ENCODE results near the gene METRNL.

The METRNL gene

DNA sequence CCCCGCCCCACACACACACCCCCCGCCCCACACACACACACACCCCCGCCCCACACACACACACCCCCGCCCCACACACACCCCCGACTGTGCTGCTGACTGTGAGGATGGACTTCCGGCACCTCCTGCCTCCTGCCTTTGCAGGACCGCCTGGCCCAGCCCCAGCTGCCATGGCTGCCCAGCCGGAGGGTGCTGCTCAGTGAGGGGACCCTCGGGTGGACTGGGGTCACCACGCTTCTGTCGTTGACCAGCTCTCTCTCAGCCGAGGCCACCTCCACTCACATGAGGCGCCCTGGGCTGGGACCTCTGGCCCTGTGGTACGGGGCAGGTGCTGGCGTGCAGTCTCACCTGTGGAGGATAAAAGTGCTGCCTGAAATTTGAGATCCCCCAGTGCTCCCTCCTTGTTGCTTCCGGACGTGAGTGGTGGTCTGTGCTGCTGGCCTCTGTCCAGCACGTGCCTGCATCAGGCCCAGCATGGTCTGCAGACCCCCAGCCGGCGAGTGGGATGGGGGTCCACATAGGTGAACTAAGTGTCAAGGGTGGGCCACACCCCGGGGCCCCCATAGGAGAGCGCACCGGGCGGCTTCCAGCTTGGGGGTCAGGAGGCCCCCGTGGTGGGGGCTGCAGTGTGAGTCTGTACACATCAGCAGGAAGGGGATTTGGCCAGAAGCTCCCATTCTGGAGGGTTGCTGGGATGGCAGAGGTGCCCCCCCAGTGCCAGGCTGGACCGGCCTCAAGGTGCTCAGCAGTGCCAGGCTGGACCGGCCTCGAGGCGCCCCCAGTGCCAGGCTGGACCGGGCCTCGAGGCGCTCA lies 11.2 kb downstream of the METRNL start:
- DNase-seq, result no peak

GRCh38 chr17:83091257-83092141 lies 12.1 kb downstream of the METRNL start:
- DNase-seq, result peak in 1 of 56 donors; percentile 19

- no peak for DNase-seq
Observed at GRCh38 chr17:83092186-83092585, 12.8 kb downstream of the METRNL start.

DNA sequence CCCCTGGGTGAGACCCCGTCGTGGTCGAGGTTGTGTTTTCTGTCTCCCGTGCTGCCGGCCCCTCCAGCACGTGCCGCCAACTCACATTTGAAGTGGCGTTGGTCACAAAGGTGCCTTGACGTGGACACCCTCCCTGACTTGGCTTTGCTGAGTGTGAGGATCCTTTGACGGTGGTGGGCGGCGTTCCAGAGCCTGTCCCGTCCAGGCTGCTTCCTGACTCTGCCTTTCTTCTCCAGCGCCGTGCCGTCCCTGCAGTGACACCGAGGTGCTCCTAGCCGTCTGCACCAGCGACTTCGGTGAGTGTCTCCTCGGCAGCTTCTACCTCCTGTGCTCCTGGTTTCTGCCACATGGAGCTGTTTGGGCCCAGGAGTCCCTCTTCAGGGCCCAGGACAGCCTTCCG lies 13.5 kb downstream of the METRNL start:
- DNase-seq, result no peak

- DNase-seq, result no peak
Observed at GRCh38 chr17:83093506-83093905, 14.1 kb downstream of the METRNL start.

GRCh38 chr17:83094291-83094690 lies 14.9 kb downstream of the METRNL start:
- DNase-seq, result no peak

- DNase-seq, result no peak
Observed at GRCh38 chr17:83095016-83095415, 15.6 kb downstream of the METRNL start.

- no peak for DNase-seq
Observed at GRCh38 chr17:83096401-83097224, 17.2 kb downstream of the METRNL start.

DNA sequence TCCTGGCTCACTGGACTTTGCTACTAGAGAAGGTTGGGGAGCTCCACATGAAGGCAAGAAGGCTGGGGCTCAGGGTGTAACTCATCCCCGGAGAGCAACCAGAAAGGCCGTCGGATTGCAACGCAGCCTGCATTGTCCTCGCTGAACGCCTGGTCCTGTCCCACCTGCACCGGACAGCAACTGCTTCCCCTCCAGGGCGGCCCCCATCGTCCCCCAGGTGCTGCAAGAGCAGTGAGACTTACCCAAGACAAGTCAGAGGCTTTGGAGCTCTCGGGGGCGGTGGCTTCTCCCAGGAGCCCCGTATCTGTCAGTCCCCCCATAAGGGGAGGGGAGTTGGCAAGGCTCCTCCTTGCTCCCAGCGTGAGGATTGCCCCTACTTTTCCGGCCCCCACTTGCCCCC lies 18.4 kb downstream of the METRNL start:
- no peak for DNase-seq

DNA sequence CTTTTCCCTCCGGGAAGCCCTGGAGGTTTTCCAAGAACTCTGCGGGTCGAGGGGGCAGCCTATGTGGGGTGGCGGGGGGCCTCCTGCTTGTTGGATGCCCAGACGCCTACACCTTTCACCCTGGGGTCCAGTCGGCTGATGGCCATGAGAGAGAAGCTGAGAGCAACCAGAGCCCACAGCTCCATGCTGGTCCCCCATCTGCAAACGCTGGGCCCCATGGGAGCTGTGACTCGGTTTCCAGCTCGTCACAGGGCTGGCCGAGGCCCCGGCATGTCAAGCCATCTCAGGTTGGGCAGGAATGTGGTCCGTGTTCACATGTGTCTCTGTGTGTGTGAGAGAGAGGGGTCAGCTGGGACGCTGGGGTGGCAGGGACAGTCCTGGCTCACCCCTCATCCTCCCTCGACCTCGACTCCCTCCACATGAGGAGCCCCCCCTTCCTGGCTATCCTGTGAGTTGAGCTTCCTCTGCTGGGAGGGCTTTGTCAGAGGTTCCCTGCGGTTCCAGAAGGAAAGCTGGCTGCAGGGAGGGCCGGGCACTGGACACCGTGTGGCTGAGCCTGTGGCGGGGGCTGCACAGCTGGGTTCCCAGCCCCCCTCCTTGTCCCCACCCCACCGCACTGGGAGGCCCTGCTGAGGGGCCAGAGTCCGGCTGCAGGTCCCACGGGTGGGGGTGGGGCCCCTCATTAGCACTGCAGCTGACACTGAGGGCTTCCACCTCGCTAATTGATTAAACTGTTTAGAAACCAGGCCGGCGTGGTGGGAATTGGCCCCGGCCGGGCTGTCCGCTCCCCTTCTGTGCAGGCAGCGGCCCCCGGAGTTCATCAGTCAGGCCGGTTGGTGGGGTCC lies 19.1 kb downstream of the METRNL start:
- no peak for DNase-seq

DNA sequence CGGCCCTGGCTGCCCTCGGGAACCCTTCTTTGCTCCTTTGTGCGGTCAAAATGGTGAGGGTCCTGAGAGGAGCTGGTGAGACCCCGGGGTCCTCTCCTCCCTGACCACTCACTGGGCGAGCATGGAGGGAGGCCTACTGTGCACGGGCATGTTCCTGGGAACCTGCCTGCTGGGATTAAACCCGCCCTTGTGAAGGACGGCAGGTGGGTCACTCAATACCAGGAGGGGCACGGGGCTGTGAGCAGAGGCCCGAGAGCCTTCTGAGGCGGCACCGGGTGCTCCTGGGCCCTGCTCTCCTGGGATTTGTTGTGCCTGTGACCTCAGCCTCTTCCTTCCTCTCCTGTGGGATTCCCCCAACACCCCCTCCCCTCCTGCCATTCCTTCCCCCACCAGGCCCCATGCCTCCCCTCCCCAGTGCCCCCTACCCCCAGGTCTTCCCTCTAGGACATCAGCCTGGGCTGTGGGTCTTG lies 19.7 kb downstream of the METRNL start:
- DNase-seq, result no peak

DNA sequence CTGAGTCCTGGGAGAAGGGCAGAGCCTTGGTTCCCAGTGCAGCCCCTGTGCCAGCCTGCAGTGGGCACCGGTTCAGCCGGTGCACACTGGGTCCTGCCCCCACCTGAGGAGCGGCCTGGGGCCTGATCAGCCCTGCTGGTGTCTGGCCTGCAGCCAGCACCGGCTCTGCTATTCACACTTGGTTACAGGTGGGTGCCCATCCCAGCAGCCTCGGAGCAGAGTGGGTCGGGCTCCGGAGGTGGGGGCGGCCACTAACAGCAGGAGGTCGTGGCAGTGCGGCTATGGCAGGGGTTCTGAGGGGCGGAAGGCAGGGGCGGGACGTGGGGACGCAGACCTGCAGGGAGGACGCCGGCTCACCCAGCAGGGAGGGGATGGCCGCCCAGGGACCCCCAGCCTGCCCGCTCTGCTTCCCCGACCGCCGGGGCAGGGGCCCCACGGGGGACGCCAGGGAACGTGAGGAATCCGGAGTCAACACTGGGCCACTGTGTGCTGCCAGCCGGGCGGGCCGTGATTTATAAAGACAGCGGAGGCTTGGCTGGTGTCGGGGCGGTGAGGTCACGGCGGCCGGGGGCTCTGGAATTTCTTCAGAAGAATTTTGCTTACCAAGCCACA lies 20.3 kb downstream of the METRNL start:
- no peak for DNase-seq

- DNase-seq, result no peak
Observed at GRCh38 chr17:83100220-83100852, 20.9 kb downstream of the METRNL start.

- DNase-seq, result no peak
Observed at GRCh38 chr17:83100853-83101391, 21.5 kb downstream of the METRNL start.

DNA sequence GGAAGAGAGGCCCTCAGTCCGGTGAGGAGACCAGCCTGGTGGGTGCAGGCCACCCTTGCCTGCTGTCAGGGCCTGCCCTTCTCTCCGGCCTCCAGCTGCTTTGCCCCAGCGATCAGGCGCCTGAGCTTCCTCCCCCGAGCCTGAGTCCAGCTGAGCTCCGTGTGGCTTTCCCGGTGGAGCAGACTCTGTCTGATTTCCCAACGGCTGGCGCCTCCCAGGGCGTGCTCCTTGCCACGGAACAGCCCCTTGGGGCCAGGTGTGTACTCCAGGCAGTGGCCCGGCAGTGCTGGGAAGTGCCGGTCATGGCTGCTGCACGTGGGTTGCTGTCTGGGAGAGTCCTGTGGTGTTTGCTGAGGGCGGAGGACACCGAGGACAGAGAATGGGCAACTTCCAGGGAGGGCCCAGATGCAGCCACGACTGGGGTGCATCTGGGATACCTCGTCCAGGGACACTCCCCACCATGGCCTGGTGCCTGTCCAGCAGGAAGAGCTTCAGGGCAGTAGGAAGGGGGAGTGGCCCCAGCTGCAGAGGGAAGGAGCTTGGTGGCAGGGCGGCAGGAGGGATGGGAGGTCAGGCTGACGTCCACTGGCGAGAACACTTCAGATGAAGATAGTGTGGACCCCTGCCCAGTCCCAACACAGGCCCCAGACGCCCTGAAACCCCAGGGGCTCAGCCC lies 22.5 kb downstream of the METRNL start:
- DNase-seq, result no peak

DNA sequence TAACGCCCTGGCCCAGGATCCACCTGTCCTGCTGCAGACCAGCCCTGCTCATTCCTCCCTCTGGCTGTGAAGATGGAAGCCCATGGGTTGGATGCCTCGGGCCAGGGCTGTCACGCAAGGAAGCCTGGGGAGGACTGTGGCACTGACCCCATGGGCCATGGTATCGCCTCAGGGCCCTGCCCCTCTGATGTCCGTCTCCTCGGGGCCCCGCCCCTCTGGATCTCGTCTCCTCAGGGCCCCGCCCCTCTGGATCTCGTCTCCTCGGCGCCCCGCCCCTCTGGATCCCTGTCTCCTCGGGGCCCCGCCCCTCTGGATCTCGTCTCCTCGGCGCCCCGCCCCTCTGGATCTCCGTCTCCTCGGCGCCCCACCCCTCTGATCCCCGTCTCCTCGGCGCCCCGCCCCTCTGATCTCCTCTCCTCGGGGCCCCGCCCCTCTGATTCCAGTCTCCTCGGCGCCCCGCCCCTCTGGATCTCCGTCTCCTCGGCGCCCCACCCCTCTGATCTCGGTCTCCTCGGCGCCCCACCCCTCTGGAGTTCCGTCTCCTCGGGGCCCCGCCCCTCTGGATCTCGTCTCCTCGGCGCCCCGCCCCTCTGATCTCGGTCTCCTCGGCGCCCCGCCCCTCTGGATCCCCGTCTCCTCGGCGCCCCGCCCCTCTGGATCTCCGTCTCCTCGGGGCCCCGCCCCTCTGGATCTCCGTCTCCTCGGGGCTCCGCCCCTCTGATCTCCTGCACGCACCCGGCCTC lies 24.0 kb downstream of the METRNL start:
- peak in 5 of 56 donors; percentile 8 to 74 (median 34) for DNase-seq

- no peak for DNase-seq
Observed at GRCh38 chr17:83103943-83104311, 24.5 kb downstream of the METRNL start.

Data from amygdala (tissue), 56 donors.